SK-N-SH (cell line): ENCODE measurements around the gene LTB4R.

Experiments used
- CTCF ChIP-seq: fragments of 200-600 bp; sonication (generic); IDR thresholded peaks from 2 replicates; pipeline ENCODE4 v1.6.1; 2017; ENCODE audit warnings: antibody characterized with exemption, mild to moderate bottlenecking, moderate library complexity
- FOXJ3 ChIP-seq: sonication (generic); formaldehyde crosslinking; IDR thresholded peaks from 2 replicates; pipeline ENCODE4 v1.5.1; 2020; ENCODE audit warnings: mild to moderate bottlenecking, missing genetic modification reagents
- NRF1 ChIP-seq: IDR thresholded peaks from 2 replicates; pipeline ENCODE4 v1.6.1; 2012; ENCODE audit warnings: low read depth, mild to moderate bottlenecking, low read length
- PBX3 ChIP-seq: IDR thresholded peaks from 2 replicates; pipeline ENCODE4; 2012
- SIN3A ChIP-seq: IDR thresholded peaks from 2 replicates; pipeline ENCODE4 v1.6.1; 2012; ENCODE audit warnings: low read depth, mild to moderate bottlenecking, low read length, moderate library complexity, borderline replicate concordance
- SMC3 ChIP-seq: IDR thresholded peaks from 2 replicates; pipeline ENCODE4 v1.6.1; 2012; ENCODE audit warnings: low read depth, low read length, improper control_type of control experiment
- USF1 ChIP-seq: IDR thresholded peaks from 2 replicates; pipeline ENCODE4 v1.4.0; 2012; ENCODE audit warnings: low read depth, borderline replicate concordance
- USF2 ChIP-seq: fragments of 150-350 bp; IDR thresholded peaks from 2 replicates; pipeline ENCODE4 v1.6.1; 2017; ENCODE audit warnings: antibody characterized with exemption, low read length, low read depth, borderline replicate concordance
- ZBTB33 ChIP-seq: IDR thresholded peaks from 2 replicates; pipeline ENCODE4 v1.4.0; 2012; ENCODE audit warnings: low read depth, borderline replicate concordance

GRCh38 chr14:24308342-24309124, 2.8 kb upstream of the LTB4R start:
- no peak for TF ChIP-seq PBX3
- TF ChIP-seq ZBTB33 = no peak
- TF ChIP-seq FOXJ3 (CRISPR knock-in tag) = no peak
- TF ChIP-seq NRF1 = no peak
- TF ChIP-seq SIN3A = no peak
- no peak for TF ChIP-seq SMC3
- TF ChIP-seq USF1 = no peak
- TF ChIP-seq CTCF = no peak; the same call in 1 of the 2 replicates
- TF ChIP-seq USF2 = no peak
